ENCODE data around the gene MX1. TPM values are rescaled to one million over a fixed set of nuclear protein-coding genes. Genes with fewer than 3 reads are reported as not detected.
A peak's percentile ranks its signal among the peaks of the same experiment; 100 is the strongest.

MX1 gene, protein sequence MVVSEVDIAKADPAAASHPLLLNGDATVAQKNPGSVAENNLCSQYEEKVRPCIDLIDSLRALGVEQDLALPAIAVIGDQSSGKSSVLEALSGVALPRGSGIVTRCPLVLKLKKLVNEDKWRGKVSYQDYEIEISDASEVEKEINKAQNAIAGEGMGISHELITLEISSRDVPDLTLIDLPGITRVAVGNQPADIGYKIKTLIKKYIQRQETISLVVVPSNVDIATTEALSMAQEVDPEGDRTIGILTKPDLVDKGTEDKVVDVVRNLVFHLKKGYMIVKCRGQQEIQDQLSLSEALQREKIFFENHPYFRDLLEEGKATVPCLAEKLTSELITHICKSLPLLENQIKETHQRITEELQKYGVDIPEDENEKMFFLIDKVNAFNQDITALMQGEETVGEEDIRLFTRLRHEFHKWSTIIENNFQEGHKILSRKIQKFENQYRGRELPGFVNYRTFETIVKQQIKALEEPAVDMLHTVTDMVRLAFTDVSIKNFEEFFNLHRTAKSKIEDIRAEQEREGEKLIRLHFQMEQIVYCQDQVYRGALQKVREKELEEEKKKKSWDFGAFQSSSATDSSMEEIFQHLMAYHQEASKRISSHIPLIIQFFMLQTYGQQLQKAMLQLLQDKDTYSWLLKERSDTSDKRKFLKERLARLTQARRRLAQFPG
- 16.7 TPM for total RNA-seq

GRCh38 chr21:41425954-41426675, at the start of gene MX1:
Gene MX1, plus strand, starts transcription at chr21:41426239. Its CDS starts 5,832 bp downstream, at chr21:41432071.
- no peaks in the 10 kb centered on the region for H3K27me3 ChIP-seq
- peak within 1 kb of the TSS; percentile 56 for H3K27ac ChIP-seq

DNA sequence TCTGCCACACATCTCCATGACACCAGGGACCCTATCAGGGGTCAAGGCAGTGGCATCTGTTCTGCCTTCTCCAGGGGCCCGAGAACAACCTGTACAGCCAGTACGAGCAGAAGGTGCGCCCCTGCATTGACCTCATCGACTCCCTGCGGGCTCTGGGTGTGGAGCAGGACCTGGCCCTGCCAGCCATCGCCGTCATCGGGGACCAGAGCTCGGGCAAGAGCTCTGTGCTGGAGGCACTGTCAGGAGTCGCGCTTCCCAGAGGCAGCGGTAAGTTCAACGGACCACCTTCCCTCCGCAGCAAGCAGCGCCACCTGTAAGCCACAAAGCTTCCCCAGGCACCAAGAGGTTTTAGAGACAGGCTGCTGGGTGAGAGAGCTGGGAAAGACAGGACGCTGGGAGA, 48.3 kb upstream of the MX1 start:
- no peak overlapping the region for H3K4me3 ChIP-seq
- peaks cover 0 to 32% of the 10 kb centered on the region in 2 donors for H3K36me3 ChIP-seq
- TF ChIP-seq POLR2A (IDR thresholded peaks at IDR 0.05) (no peak), POLR2AphosphoS5 (IDR thresholded peaks at IDR 0.05; ENCODE audit: insufficient read depth in 1 of 2, low read depth in 1 of 2) (no peak)
- TF ChIP-seq, protein P1, sequence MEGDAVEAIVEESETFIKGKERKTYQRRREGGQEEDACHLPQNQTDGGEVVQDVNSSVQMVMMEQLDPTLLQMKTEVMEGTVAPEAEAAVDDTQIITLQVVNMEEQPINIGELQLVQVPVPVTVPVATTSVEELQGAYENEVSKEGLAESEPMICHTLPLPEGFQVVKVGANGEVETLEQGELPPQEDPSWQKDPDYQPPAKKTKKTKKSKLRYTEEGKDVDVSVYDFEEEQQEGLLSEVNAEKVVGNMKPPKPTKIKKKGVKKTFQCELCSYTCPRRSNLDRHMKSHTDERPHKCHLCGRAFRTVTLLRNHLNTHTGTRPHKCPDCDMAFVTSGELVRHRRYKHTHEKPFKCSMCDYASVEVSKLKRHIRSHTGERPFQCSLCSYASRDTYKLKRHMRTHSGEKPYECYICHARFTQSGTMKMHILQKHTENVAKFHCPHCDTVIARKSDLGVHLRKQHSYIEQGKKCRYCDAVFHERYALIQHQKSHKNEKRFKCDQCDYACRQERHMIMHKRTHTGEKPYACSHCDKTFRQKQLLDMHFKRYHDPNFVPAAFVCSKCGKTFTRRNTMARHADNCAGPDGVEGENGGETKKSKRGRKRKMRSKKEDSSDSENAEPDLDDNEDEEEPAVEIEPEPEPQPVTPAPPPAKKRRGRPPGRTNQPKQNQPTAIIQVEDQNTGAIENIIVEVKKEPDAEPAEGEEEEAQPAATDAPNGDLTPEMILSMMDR (IDR thresholded peaks at IDR 0.05) = no peak
- intact Hi-C loops (cut with DNase I) = no loop called here
- no peak overlapping the region for H3K27ac ChIP-seq
- H3K27me3 ChIP-seq = no peaks in the 10 kb centered on the region
- H3K9me3 ChIP-seq = no peaks in the 10 kb centered on the region
- no peaks in the 10 kb centered on the region for H3K4me1 ChIP-seq
- no peak for DNase-seq (ENCODE audit: extremely low spot score in 2 of 2)

More at GRCh38 chr21:41425954-41426675, at the start of gene MX1:
- no peaks in the 10 kb centered on the region for H3K9me3 ChIP-seq
- H3K4me1 ChIP-seq = peaks cover 18% of the 10 kb centered on the region
- TF ChIP-seq POLR2AphosphoS5 (IDR thresholded peaks at IDR 0.05; ENCODE audit: insufficient read depth in 1 of 2, low read depth in 1 of 2) (peak; percentile 53 to 84), POLR2A (IDR thresholded peaks at IDR 0.05) (peak in 1 of 2 donors; percentile 36)
- TF ChIP-seq, protein P1 (IDR thresholded peaks at IDR 0.05) = no peak
- H3K36me3 ChIP-seq = no peaks in the 10 kb centered on the region
- intact Hi-C loops (cut with DNase I) = no loop called here
- DNase-seq (ENCODE audit: extremely low spot score in 2 of 2) = peak in 1 of 2 donors; percentile 85
- H3K4me3 ChIP-seq = peak within 1 kb of the TSS; percentile 52 to 67

DNA sequence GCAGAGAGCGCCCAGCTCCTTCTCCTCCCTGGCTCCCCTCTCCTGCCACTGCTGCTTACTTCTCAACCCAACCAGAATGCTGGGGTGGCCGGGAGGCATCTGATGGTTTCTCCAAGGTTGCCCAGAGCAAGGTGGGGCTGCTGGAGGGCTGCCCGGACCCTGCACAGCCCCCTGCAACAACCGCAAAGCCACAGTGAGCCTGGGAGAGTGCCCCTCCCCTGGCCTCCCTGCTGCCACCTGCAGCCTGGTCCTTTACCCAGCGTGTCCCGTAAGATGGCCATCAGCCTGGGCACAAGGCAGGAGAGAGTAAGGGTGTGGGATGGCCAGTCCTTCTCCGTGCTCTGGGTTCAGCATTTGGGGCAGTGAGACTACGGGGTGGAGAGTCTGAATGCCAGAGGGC, 47.2 kb upstream of the MX1 start:
- H3K27me3 ChIP-seq = no peaks in the 10 kb centered on the region
- TF ChIP-seq, protein P1 (IDR thresholded peaks at IDR 0.05) = no peak
- no peak for TF ChIP-seq POLR2AphosphoS5 (IDR thresholded peaks at IDR 0.05; ENCODE audit: insufficient read depth in 1 of 2, low read depth in 1 of 2)
- no peak for TF ChIP-seq POLR2A (IDR thresholded peaks at IDR 0.05)
- no peak overlapping the region for H3K4me3 ChIP-seq
- peaks cover 0 to 35% of the 10 kb centered on the region in 2 donors for H3K36me3 ChIP-seq
- intact Hi-C loops (cut with DNase I) = no loop called here
- no peak for DNase-seq (ENCODE audit: extremely low spot score in 2 of 2)
- no peak overlapping the region for H3K27ac ChIP-seq
- no peaks in the 10 kb centered on the region for H3K9me3 ChIP-seq
- no peaks in the 10 kb centered on the region for H3K4me1 ChIP-seq

- intact Hi-C loops (cut with DNase I) = no loop called here
- TF ChIP-seq, protein P1 (IDR thresholded peaks at IDR 0.05) = no peak
- H3K36me3 ChIP-seq = peaks cover 0 to 35% of the 10 kb centered on the region in 2 donors
Measured at GRCh38 chr21:41379901-41380300, 46.1 kb upstream of the MX1 start.

More at GRCh38 chr21:41379901-41380300, 46.1 kb upstream of the MX1 start:
- DNase-seq (ENCODE audit: extremely low spot score in 2 of 2) = no peak
- Histone ChIP-seq H3K27ac (no peak overlapping the region), H3K4me1 (no peaks in the 10 kb centered on the region), H3K27me3 (no peaks in the 10 kb centered on the region), H3K9me3 (no peaks in the 10 kb centered on the region), H3K4me3 (no peak overlapping the region)
